Right lobe of liver (tissue), 4 donors: ENCODE data around the gene ITPR2.

Source experiments
- POLR2A ChIP-seq: fragments of 450-650 bp; IDR thresholded peaks from one replicate; pipeline ENCODE4 v1.6.1; 2017; ENCODE audit warnings: antibody characterized with exemption, mild to moderate bottlenecking
- TF ChIP-seq, protein P1 (sequence below), 4 donors: fragments of 200-600 bp in 3 of 4; fragments of 450-650 bp in 1 of 4; IDR thresholded peaks; one replicate each; pipeline versions ENCODE4 v1.5.1 to v1.8.0; 2016 to 2022; ENCODE audit warnings: antibody characterized with exemption in 4 of 4, mild to moderate bottlenecking in 2 of 4
- donor health status: DM: no; HTN: no; CAD: no.
- donor health status: DM: no; HTN: no; CAD: no.
- donor health status: DM: no; HTN: yes; CAD: no.

DNA sequence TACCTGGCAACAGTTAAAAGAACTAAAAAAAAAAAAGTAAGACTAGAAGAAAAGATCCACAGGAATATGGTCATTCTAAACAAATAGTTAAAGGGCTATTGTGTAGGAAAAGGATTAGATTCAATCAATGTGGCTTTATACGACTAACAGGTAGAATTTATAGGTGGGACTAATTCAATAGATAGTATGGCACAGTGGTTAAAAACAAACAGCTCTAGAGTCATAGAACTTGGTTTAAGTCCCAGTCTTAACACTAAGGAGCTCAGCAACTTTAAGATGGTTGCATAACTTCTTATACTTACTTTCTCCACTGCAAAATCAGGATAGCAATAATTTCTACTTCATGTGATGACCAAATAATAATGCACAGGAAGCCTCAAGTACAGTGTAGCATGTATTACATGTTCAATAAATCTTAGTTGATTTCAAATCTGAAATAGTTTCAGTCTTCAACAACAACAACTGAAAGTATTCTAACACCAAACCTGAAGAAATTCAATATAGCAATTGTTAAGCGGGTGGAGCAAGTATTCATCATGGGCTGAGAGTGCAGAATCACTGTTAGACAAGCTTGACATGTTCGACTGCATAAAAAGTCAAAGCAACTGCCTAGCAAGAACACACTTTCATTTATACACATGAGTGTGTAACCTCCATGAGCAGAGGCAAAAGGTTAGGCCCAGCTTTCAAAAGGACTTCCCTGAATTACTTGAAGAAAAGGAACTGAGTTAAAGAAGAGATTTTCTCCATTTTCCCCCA lies 50.4 kb downstream of the ITPR2 start:
- TF ChIP-seq, protein P1, sequence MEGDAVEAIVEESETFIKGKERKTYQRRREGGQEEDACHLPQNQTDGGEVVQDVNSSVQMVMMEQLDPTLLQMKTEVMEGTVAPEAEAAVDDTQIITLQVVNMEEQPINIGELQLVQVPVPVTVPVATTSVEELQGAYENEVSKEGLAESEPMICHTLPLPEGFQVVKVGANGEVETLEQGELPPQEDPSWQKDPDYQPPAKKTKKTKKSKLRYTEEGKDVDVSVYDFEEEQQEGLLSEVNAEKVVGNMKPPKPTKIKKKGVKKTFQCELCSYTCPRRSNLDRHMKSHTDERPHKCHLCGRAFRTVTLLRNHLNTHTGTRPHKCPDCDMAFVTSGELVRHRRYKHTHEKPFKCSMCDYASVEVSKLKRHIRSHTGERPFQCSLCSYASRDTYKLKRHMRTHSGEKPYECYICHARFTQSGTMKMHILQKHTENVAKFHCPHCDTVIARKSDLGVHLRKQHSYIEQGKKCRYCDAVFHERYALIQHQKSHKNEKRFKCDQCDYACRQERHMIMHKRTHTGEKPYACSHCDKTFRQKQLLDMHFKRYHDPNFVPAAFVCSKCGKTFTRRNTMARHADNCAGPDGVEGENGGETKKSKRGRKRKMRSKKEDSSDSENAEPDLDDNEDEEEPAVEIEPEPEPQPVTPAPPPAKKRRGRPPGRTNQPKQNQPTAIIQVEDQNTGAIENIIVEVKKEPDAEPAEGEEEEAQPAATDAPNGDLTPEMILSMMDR (IDR thresholded peaks at IDR 0.05) = no peak
- no peak for TF ChIP-seq POLR2A
